KMS-11 (cell line): Measurements from ENCODE around the gene RDH8.

Source experiments
- H2AFZ ChIP-seq: fragments of 200-600 bp; sonication (generic); 2 replicates; pipeline ENCODE4 v1.6.1; 2016; ENCODE audit warnings: antibody characterized with exemption, mixed run types, low read depth
- H3K27ac ChIP-seq: fragments of 200-600 bp; sonication (generic); 2 replicates; pipeline ENCODE4 v1.6.1; 2016; ENCODE audit warnings: mild to moderate bottlenecking, mixed run types
- H3K27me3 ChIP-seq: fragments of 200-600 bp; sonication (generic); 2 replicates; pipeline ENCODE4 v1.6.1; 2017; ENCODE audit warnings: mild to moderate bottlenecking, low read depth, mixed run types, moderate library complexity; ENCODE audit not compliant: insufficient read depth
- H3K36me3 ChIP-seq: fragments of 200-600 bp; sonication (generic); 2 replicates; pipeline ENCODE4 v1.6.1; 2017; ENCODE audit warnings: mild to moderate bottlenecking, mixed run types; ENCODE audit not compliant: insufficient read depth
- H3K4me1 ChIP-seq: fragments of 200-600 bp; sonication (generic); 2 replicates; pipeline ENCODE4 v1.6.1; 2016; ENCODE audit warnings: mild to moderate bottlenecking, low read depth, mixed run types; ENCODE audit not compliant: poor library complexity, severe bottlenecking
- H3K4me2 ChIP-seq: fragments of 200-600 bp; sonication (generic); 2 replicates; pipeline ENCODE4 v1.7.0; 2016; ENCODE audit warnings: mild to moderate bottlenecking, mixed run types
- H3K4me3 ChIP-seq: fragments of 200-600 bp; sonication (generic); IDR thresholded peaks from 2 replicates; pipeline ENCODE4 v1.6.1; 2017; ENCODE audit warnings: low read depth, low read length, mixed read lengths; ENCODE audit not compliant: insufficient read depth
- H3K79me2 ChIP-seq: fragments of 200-600 bp; sonication (generic); 2 replicates; pipeline ENCODE4 v1.6.1; 2016; ENCODE audit warnings: low read depth, mixed run types; ENCODE audit not compliant: insufficient read depth
- H3K9ac ChIP-seq: fragments of 200-600 bp; sonication (generic); 2 replicates; pipeline ENCODE4 v1.6.1; 2016; ENCODE audit warnings: mild to moderate bottlenecking, mixed run types
- H4K20me1 ChIP-seq: fragments of 200-600 bp; sonication (generic); 2 replicates; pipeline ENCODE4 v1.6.1; 2016; ENCODE audit warnings: mild to moderate bottlenecking, mixed run types; ENCODE audit not compliant: insufficient read depth
- CTCF ChIP-seq: fragments of 200-600 bp; sonication (generic); conservative IDR thresholded peaks from 2 replicates; pipeline ENCODE4 v1.6.1; 2017; ENCODE audit warnings: low read depth, mild to moderate bottlenecking, antibody characterized with exemption, low read length, moderate library complexity, mixed read lengths

The RDH8 gene

GRCh38 chr19:10013316-10013715 lies at the start of gene RDH8:
RDH8 (plus strand) TSS chr19:10013483; CDS start chr19:10013498, 15 bp downstream.
- Histone ChIP-seq H2AFZ (no peak within 1 kb of the TSS), H3K27me3 (peaks cover 49% of the 10 kb centered on the region), H3K4me2 (no peak within 1 kb of the TSS), H3K4me1 (no peaks in the 10 kb centered on the region), H3K36me3 (no peaks in the 10 kb centered on the region), H3K27ac (no peak within 1 kb of the TSS), H3K4me3 (no peak within 1 kb of the TSS), H3K79me2 (no peaks in the 10 kb centered on the region), H4K20me1 (no peaks in the 10 kb centered on the region), H3K9ac (no peak within 1 kb of the TSS)
- TF ChIP-seq CTCF: no peak

- Histone ChIP-seq H3K4me2 (no peak overlapping the region), H3K9ac (no peak overlapping the region), H3K79me2 (no peaks in the 10 kb centered on the region), H4K20me1 (no peaks in the 10 kb centered on the region), H3K27ac (no peak overlapping the region), H3K36me3 (no peaks in the 10 kb centered on the region), H3K4me3 (no peak overlapping the region), H3K27me3 (peaks cover 8% of the 10 kb centered on the region), H3K4me1 (no peaks in the 10 kb centered on the region), H2AFZ (no peak overlapping the region)
- TF ChIP-seq CTCF: no peak
Observed at GRCh38 chr19:9966024-9966423, 47.3 kb upstream of the RDH8 start.

GRCh38 chr19:9966448-9966847 lies 46.8 kb upstream of the RDH8 start:
- Histone ChIP-seq H3K4me1 (no peaks in the 10 kb centered on the region), H2AFZ (no peak overlapping the region), H3K27me3 (peaks cover 8% of the 10 kb centered on the region), H3K9ac (no peak overlapping the region), H4K20me1 (no peaks in the 10 kb centered on the region), H3K27ac (no peak overlapping the region), H3K4me3 (no peak overlapping the region), H3K79me2 (no peaks in the 10 kb centered on the region), H3K36me3 (no peaks in the 10 kb centered on the region), H3K4me2 (no peak overlapping the region)
- TF ChIP-seq CTCF: no peak

GRCh38 chr19:9967326-9967725 lies 46.0 kb upstream of the RDH8 start:
- Histone ChIP-seq H3K27me3 (peaks cover 10% of the 10 kb centered on the region), H3K36me3 (no peaks in the 10 kb centered on the region), H3K4me1 (no peaks in the 10 kb centered on the region), H3K79me2 (no peaks in the 10 kb centered on the region), H3K9ac (no peak overlapping the region), H3K4me3 (no peak overlapping the region), H3K27ac (no peak overlapping the region), H4K20me1 (no peaks in the 10 kb centered on the region), H3K4me2 (no peak overlapping the region), H2AFZ (no peak overlapping the region)
- no peak for TF ChIP-seq CTCF
